Panc1 (cell line): ENCODE results near the gene MAL.

Experiments used
- CTCF ChIP-seq: fragments of 450-650 bp; IDR thresholded peaks from 2 replicates; pipeline ENCODE4 v1.5.1; 2017; ENCODE audit warnings: mild to moderate bottlenecking
- POLR2AphosphoS5 ChIP-seq: IDR thresholded peaks from 2 replicates; pipeline ENCODE4 v1.6.1; 2012; ENCODE audit warnings: mild to moderate bottlenecking, low read depth, low read length, moderate library complexity
- SIN3A ChIP-seq: IDR thresholded peaks from 2 replicates; pipeline ENCODE4 v1.6.1; 2012; ENCODE audit warnings: low read depth, mild to moderate bottlenecking, low read length, moderate library complexity, borderline replicate concordance; ENCODE audit not compliant: insufficient read depth
- TCF7L2 ChIP-seq: IDR thresholded peaks from 2 replicates; pipeline ENCODE4 v1.6.1; 2011; ENCODE audit warnings: mild to moderate bottlenecking, low read depth, low read length, inconsistent platforms
- TF ChIP-seq, protein P1 (sequence below), 2 experiments: IDR thresholded peaks; 2 replicates each; pipeline ENCODE4 v1.6.1; 2011 to 2012; ENCODE audit warnings: low read depth in 2 of 2, control low read depth in 1 of 2, low read length in 1 of 2, mild to moderate bottlenecking in 1 of 2, moderate library complexity in 1 of 2; ENCODE audit not compliant: insufficient read depth in 1 of 2

- TF ChIP-seq POLR2AphosphoS5 (no peak), CTCF (no peak), TCF7L2 (no peak), SIN3A (no peak)
- TF ChIP-seq, protein P1, sequence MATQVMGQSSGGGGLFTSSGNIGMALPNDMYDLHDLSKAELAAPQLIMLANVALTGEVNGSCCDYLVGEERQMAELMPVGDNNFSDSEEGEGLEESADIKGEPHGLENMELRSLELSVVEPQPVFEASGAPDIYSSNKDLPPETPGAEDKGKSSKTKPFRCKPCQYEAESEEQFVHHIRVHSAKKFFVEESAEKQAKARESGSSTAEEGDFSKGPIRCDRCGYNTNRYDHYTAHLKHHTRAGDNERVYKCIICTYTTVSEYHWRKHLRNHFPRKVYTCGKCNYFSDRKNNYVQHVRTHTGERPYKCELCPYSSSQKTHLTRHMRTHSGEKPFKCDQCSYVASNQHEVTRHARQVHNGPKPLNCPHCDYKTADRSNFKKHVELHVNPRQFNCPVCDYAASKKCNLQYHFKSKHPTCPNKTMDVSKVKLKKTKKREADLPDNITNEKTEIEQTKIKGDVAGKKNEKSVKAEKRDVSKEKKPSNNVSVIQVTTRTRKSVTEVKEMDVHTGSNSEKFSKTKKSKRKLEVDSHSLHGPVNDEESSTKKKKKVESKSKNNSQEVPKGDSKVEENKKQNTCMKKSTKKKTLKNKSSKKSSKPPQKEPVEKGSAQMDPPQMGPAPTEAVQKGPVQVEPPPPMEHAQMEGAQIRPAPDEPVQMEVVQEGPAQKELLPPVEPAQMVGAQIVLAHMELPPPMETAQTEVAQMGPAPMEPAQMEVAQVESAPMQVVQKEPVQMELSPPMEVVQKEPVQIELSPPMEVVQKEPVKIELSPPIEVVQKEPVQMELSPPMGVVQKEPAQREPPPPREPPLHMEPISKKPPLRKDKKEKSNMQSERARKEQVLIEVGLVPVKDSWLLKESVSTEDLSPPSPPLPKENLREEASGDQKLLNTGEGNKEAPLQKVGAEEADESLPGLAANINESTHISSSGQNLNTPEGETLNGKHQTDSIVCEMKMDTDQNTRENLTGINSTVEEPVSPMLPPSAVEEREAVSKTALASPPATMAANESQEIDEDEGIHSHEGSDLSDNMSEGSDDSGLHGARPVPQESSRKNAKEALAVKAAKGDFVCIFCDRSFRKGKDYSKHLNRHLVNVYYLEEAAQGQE (IDR thresholded peaks at IDR 0.05; ENCODE audit: insufficient read depth in 1 of 2, low read depth in 2 of 2, low read length in 1 of 2) = no peak
Measured at GRCh38 chr2:95031076-95031725, 5.7 kb downstream of the MAL start.
